Endothelial cell of umbilical vein (primary cell): ENCODE results near the gene ZNF626. TPM values are rescaled to one million over a fixed set of nuclear protein-coding genes. Genes with fewer than 3 reads are reported as not detected.

Experiments
- BruUV-seq: library from RNA; stranded (reverse); fragments of 400-500 nt; replicated peaks from 2 replicates; lab custom pipeline; 2021; lab: Mats Ljungman, UMichigan
- CTCF ChIA-PET: fragments of 300-600, 350-600 bp; sonication (Branson Sonifier 250); formaldehyde crosslinking; loops from one replicate; lab custom pipeline; 2021; ENCODE audit warnings: antibody characterized with exemption, inconsistent platforms; lab: Charles Lee
- POLR2A ChIA-PET: fragments of 300-600, 350-600 bp; sonication (Branson Sonifier 250); formaldehyde crosslinking; loops from one replicate; lab custom pipeline; 2021; ENCODE audit warnings: antibody characterized with exemption, inconsistent platforms; lab: Charles Lee
- DNase-seq: peaks from one replicate; pipeline ENCODE4 v3.0.0-alpha.2; 2011; ENCODE audit warnings: low read depth, low spot score
- FAIRE-seq: peaks from 2 replicates; lab custom pipeline; 2011; peaks lifted over from hg19 to GRCh38; lab: Jason Lieb, UNC
- H2AFZ ChIP-seq: 2 replicates; pipeline ENCODE4 v1.6.0; 2012; ENCODE audit warnings: low read depth, low read length, control low read depth, inconsistent platforms
- H3K27ac ChIP-seq: 2 replicates; pipeline ENCODE4 v1.5.1; 2011; ENCODE audit warnings: low read depth, mild to moderate bottlenecking, control low read depth, low read length, moderate library complexity; ENCODE audit not compliant: insufficient read depth
- H3K27me3 ChIP-seq, 2 experiments: 2 replicates each; pipeline versions ENCODE4 v1.6.0 to v1.6.1; 2011; ENCODE audit warnings: low read length in 2 of 2, mixed read lengths in 1 of 2; ENCODE audit not compliant: control insufficient read depth in 2 of 2, insufficient read depth in 2 of 2
- H3K36me3 ChIP-seq, 2 experiments: 2 replicates in 1 of 2; 3 replicates in 1 of 2; pipeline ENCODE4 v1.5.1; 2011; ENCODE audit warnings: low read length in 2 of 2, mild to moderate bottlenecking in 1 of 2, moderate library complexity in 1 of 2; ENCODE audit not compliant: control insufficient read depth in 2 of 2, insufficient read depth in 2 of 2; ENCODE audit errors: extremely low read depth in 1 of 2
- H3K4me1 ChIP-seq: 3 replicates; pipeline ENCODE4 v1.5.1; 2011; ENCODE audit warnings: mild to moderate bottlenecking, low read length; ENCODE audit not compliant: control insufficient read depth, insufficient read depth; ENCODE audit errors: extremely low read depth
- H3K4me2 ChIP-seq: 2 replicates; pipeline ENCODE4 v1.6.1; 2011; ENCODE audit warnings: low read length, control low read depth, mixed read lengths; ENCODE audit not compliant: insufficient read depth
- H3K4me3 ChIP-seq, 3 experiments: fragments of 200-600 bp in 1 of 3; sonication (generic), shearing (Covaris generic) in 1 of 3; replicated peaks in 1 of 3; 2 replicates each; pipeline ENCODE4 v1.5.1; 2011 to 2016; ENCODE audit warnings: control low read depth in 3 of 3, low read length in 3 of 3, mild to moderate bottlenecking in 2 of 3, inconsistent platforms in 1 of 3, low read depth in 1 of 3, moderate library complexity in 1 of 3; ENCODE audit not compliant: insufficient read depth in 1 of 3
- H3K79me2 ChIP-seq: 2 replicates; pipeline ENCODE4 v1.6.0; 2012; ENCODE audit warnings: low read length, inconsistent platforms; ENCODE audit not compliant: control insufficient read depth, insufficient read depth
- H3K9ac ChIP-seq: replicated peaks from 2 replicates; pipeline ENCODE3; 2011; ENCODE audit warnings: low read length, control low read depth; ENCODE audit not compliant: insufficient read depth; ENCODE audit errors: extremely low read depth
- H3K9me1 ChIP-seq: replicated peaks from 3 replicates; pipeline ENCODE4 v1.6.0; 2011; ENCODE audit warnings: mild to moderate bottlenecking, low read length; ENCODE audit not compliant: control insufficient read depth, insufficient read depth; ENCODE audit errors: extremely low read depth
- H3K9me3 ChIP-seq: replicated peaks from 2 replicates; pipeline ENCODE4 v1.5.1; 2012; ENCODE audit warnings: low read length, inconsistent platforms; ENCODE audit not compliant: control insufficient read depth, insufficient read depth
- H4K20me1 ChIP-seq: replicated peaks from 2 replicates; pipeline ENCODE3; 2011; ENCODE audit warnings: mild to moderate bottlenecking, low read length; ENCODE audit not compliant: control insufficient read depth, insufficient read depth; ENCODE audit errors: extremely low read depth
- EZH2 ChIP-seq: IDR thresholded peaks from 2 replicates; pipeline ENCODE4 v1.6.1; 2012; ENCODE audit warnings: borderline replicate concordance, low read depth, mild to moderate bottlenecking, moderate library complexity, low read length, inconsistent platforms; ENCODE audit not compliant: severe bottlenecking
- FOS ChIP-seq: IDR thresholded peaks from 2 replicates; pipeline ENCODE4 v1.6.1; 2011; ENCODE audit warnings: mild to moderate bottlenecking, low read length, moderate library complexity, borderline replicate concordance; ENCODE audit not compliant: insufficient read depth
- GATA2 ChIP-seq: IDR thresholded peaks from 2 replicates; pipeline ENCODE4 v1.7.0; 2011; ENCODE audit warnings: low read depth, mild to moderate bottlenecking, moderate library complexity, mixed read lengths, low read length; ENCODE audit not compliant: insufficient read length, insufficient read depth
- JUN ChIP-seq: IDR thresholded peaks from 2 replicates; pipeline ENCODE4 v1.6.1; 2011; ENCODE audit warnings: borderline replicate concordance, low read depth; ENCODE audit not compliant: insufficient read length, insufficient read depth
- MYC ChIP-seq: IDR thresholded peaks from one replicate; pipeline ENCODE4 v1.6.1; 2011; ENCODE audit warnings: mild to moderate bottlenecking, low read depth, low read length
- POLR2A ChIP-seq: IDR thresholded peaks from 2 replicates; pipeline ENCODE4 v1.6.1; 2012; ENCODE audit warnings: low read depth, mild to moderate bottlenecking, control low read depth, low read length
- POLR2AphosphoS5 ChIP-seq: IDR thresholded peaks from 2 replicates; pipeline ENCODE4 v1.6.1; 2012; ENCODE audit warnings: low read depth, mild to moderate bottlenecking, control low read depth, low read length, moderate library complexity; ENCODE audit not compliant: insufficient read depth
- dilution Hi-C: fragments of 300-500 bp; cut with MboI; formaldehyde crosslinking; loops from one replicate; pipeline ENCODE4 v1.15.0; 2019; ENCODE audit warnings: low sequenced_read_pairs; ENCODE audit not compliant: extremely low pct_ligation_motif_present
- intact Hi-C: fragments of 100-400 bp; cut with micrococcal nuclease; formaldehyde crosslinking; loops from one replicate; pipeline ENCODE4 v1.10.0; 2022
- polyA plus RNA-seq, 4 experiments: library from polyadenylated mRNA; depleted of rRNA in 3 of 4; stranded (reverse) in 3 of 4; unstranded in 1 of 4; fragments of >200 nt; gene quantifications; 2 replicates each; pipeline versions ENCODE4 v1.2.1 to v1.2.3, GENCODE V29; 2011 to 2012; ENCODE audit warnings: missing spikeins in 1 of 4
- total RNA-seq: library from RNA; stranded (reverse); gene quantifications from 2 replicates; pipeline ENCODE4 v1.2.3, GENCODE V29; 2021
- TF ChIP-seq, protein P1 (sequence below), 2 donors: IDR thresholded peaks; 1 replicate in 1 of 2; 2 replicates in 1 of 2; pipeline ENCODE4 v1.5.1; 2011; ENCODE audit warnings: low read length in 2 of 2, mild to moderate bottlenecking in 2 of 2, moderate library complexity in 2 of 2, control low read depth in 1 of 2, inconsistent platforms in 1 of 2, low read depth in 1 of 2; ENCODE audit not compliant: insufficient read depth in 1 of 2; ENCODE audit errors: extremely low read depth in 1 of 2
- TF ChIP-seq, protein P2 (sequence below): IDR thresholded peaks from 2 replicates; pipeline ENCODE4 v1.6.1; 2011; ENCODE audit not compliant: insufficient read depth, insufficient read length

The ZNF626 gene
- total and polyA plus RNA-seq, 2 donors (not counting 3 experiments of a cell fraction or from before 2014, with no cell fraction given), result 2.2 to 7.7 TPM

DNA sequence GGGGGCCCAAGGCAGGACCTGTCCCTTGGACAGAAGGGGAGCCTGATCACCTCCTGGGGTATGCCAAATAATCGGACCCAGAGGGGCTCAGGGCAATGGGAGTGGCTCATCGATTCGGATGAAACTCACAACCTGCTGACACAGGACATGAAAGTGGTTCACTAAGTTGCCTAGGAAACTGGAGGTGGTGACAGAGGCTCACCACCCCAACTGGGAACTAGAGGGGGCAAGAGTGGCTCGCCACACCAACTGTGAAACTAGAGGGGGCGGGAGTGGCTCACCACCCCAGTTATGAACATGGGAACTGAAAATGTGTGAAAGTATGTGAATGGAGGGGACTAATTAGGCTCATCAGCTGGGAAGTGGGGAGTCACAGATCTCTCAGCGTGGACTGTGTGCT is 49.5 kb downstream of the ZNF626 start:
- Histone ChIP-seq H3K36me3 (no peaks in the 10 kb centered on the region), H3K9ac (no peak overlapping the region), H3K79me2 (no peaks in the 10 kb centered on the region), H3K27ac (no peak overlapping the region), H3K4me2 (no peak overlapping the region), H3K4me1 (no peaks in the 10 kb centered on the region), H3K9me1 (no peaks in the 10 kb centered on the region), H2AFZ (no peak overlapping the region), H3K27me3 (no peaks in the 10 kb centered on the region), H3K4me3 (no peak overlapping the region), H3K9me3 (peaks cover 2% of the 10 kb centered on the region), H4K20me1 (no peaks in the 10 kb centered on the region)
- ChIA-PET CTCF (no interaction called here), POLR2A (no interaction called here)
- no TSS peak for BruUV-seq
- TF ChIP-seq POLR2AphosphoS5, result no peak
- no peak for TF ChIP-seq MYC
- no peak for TF ChIP-seq FOS
- TF ChIP-seq JUN, result no peak
- TF ChIP-seq, protein P1, sequence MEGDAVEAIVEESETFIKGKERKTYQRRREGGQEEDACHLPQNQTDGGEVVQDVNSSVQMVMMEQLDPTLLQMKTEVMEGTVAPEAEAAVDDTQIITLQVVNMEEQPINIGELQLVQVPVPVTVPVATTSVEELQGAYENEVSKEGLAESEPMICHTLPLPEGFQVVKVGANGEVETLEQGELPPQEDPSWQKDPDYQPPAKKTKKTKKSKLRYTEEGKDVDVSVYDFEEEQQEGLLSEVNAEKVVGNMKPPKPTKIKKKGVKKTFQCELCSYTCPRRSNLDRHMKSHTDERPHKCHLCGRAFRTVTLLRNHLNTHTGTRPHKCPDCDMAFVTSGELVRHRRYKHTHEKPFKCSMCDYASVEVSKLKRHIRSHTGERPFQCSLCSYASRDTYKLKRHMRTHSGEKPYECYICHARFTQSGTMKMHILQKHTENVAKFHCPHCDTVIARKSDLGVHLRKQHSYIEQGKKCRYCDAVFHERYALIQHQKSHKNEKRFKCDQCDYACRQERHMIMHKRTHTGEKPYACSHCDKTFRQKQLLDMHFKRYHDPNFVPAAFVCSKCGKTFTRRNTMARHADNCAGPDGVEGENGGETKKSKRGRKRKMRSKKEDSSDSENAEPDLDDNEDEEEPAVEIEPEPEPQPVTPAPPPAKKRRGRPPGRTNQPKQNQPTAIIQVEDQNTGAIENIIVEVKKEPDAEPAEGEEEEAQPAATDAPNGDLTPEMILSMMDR (IDR thresholded peaks at IDR 0.05; ENCODE audit: extremely low read depth in 1 of 2, insufficient read depth in 1 of 2, low read depth in 1 of 2, low read length in 2 of 2), result no peak
- TF ChIP-seq POLR2A, result no peak
- TF ChIP-seq EZH2, result no peak
- TF ChIP-seq, protein P2, sequence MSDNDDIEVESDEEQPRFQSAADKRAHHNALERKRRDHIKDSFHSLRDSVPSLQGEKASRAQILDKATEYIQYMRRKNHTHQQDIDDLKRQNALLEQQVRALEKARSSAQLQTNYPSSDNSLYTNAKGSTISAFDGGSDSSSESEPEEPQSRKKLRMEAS, result no peak
- no peak for TF ChIP-seq GATA2
- FAIRE-seq (no peak), DNase-seq (no peak)
- dilution Hi-C loops, result no loop called here
- intact Hi-C loops, result no loop called here
